RWPE2 (cell line): ENCODE data around the gene JAKMIP2.
A peak's percentile ranks its signal among the peaks of the same experiment; 100 is the strongest.

Experiments
- ATAC-seq: fragments of 200-7000 bp; cut with Tn5 transposase; 3 replicates; pipeline ENCODE4 v1.9.1; 2021; ENCODE audit warnings: low read depth
- DNase-seq: peaks from one replicate; pipeline ENCODE4 v3.0.0-alpha.2; 2020; ENCODE audit warnings: low spot score
- H3K27ac ChIP-seq: fragments of 450-650 bp; 2 replicates; pipeline ENCODE4 v1.5.1; 2017; ENCODE audit warnings: mild to moderate bottlenecking; ENCODE audit not compliant: poor library complexity, severe bottlenecking
- H3K27me3 ChIP-seq: fragments of 250-450 bp; sonication (Bioruptor Pico); 2 replicates; pipeline ENCODE4 v1.5.1; 2021; ENCODE audit warnings: mild to moderate bottlenecking, moderate library complexity; ENCODE audit not compliant: insufficient read depth, poor library complexity, severe bottlenecking
- H3K36me3 ChIP-seq: fragments of 250-450 bp; sonication (Bioruptor Pico); 2 replicates; pipeline ENCODE4 v1.5.1; 2020; ENCODE audit warnings: low read depth, mild to moderate bottlenecking, moderate library complexity
- H3K4me1 ChIP-seq: fragments of 250-450 bp; sonication (Bioruptor Pico); 2 replicates; pipeline ENCODE4 v1.5.1; 2021; ENCODE audit warnings: mild to moderate bottlenecking, moderate library complexity; ENCODE audit not compliant: insufficient read depth, poor library complexity, severe bottlenecking
- H3K4me3 ChIP-seq: fragments of 250-450 bp; sonication (Bioruptor Pico); 2 replicates; pipeline ENCODE4 v1.5.1; 2021; ENCODE audit warnings: mild to moderate bottlenecking, moderate library complexity; ENCODE audit not compliant: severe bottlenecking
- H3K9me3 ChIP-seq: fragments of 250-450 bp; sonication (Bioruptor Pico); 2 replicates; pipeline ENCODE4 v1.5.1; 2021; ENCODE audit warnings: mild to moderate bottlenecking, moderate library complexity; ENCODE audit not compliant: severe bottlenecking
- CTCF ChIP-seq: fragments of 450-650 bp; IDR thresholded peaks from one replicate; pipeline ENCODE4 v1.5.1; 2017; ENCODE audit warnings: mild to moderate bottlenecking, moderate library complexity; ENCODE audit not compliant: poor library complexity, severe bottlenecking

The JAKMIP2 gene

DNA sequence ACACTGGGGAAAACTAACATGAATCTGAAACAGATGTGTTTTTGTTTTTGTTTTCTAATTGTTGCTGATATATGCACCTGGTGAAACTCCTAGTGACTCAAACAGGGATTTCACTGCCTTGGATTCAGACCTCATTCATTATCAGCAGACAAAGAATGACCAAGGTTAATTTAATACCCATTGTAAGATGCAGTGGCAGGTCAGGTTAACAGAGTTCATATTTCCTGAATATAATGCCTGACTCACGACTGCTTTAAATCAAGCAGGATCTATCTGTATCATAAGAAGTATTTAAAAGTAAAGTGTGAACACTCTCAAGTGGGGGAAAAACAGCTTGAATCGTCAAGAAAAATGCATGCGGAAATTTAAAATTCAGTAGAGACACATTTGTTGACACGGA is 5.5 kb downstream of the JAKMIP2 start:
- H3K4me1 ChIP-seq = no peaks in the 10 kb centered on the region
- H3K36me3 ChIP-seq = no peaks in the 10 kb centered on the region
- H3K27me3 ChIP-seq = peaks cover 42% of the 10 kb centered on the region
- no peak for TF ChIP-seq CTCF
- DNase-seq (no peak), ATAC-seq (no peak)
- no peak overlapping the region for H3K27ac ChIP-seq
- no peaks in the 10 kb centered on the region for H3K9me3 ChIP-seq
- no peak overlapping the region for H3K4me3 ChIP-seq

- no peak for DNase-seq
- H3K36me3 ChIP-seq = no peaks in the 10 kb centered on the region
- no peak overlapping the region for H3K27ac ChIP-seq
- no peak overlapping the region for H3K4me3 ChIP-seq
- no peak for TF ChIP-seq CTCF
- H3K27me3 ChIP-seq = peaks cover 24% of the 10 kb centered on the region
- H3K4me1 ChIP-seq = no peaks in the 10 kb centered on the region
- no peaks in the 10 kb centered on the region for H3K9me3 ChIP-seq
- no peak for ATAC-seq
Observed at GRCh38 chr5:147773587-147773986, 8.9 kb downstream of the JAKMIP2 start.

DNA sequence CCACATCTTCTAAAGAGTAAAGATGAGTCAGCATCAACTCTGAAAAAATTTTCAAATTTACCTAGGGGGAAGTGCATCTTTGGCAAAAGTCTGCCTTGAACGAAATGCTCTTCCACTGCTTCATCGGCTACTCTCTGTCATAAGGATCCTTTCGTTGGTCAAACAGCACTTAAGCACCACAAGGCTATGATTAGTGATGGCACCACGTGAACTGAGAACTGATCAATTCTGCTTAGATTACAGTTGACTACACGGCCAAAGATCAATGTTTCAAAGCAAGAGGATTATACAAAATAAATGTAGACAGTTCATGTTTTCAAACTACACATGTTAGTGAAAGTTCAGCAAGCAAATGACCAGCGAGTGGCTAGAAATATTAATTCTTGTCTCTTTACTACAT is 9.4 kb downstream of the JAKMIP2 start:
- Histone ChIP-seq H3K27ac (no peak overlapping the region), H3K27me3 (peaks cover 19% of the 10 kb centered on the region), H3K9me3 (no peaks in the 10 kb centered on the region), H3K4me3 (no peak overlapping the region), H3K4me1 (no peaks in the 10 kb centered on the region), H3K36me3 (no peaks in the 10 kb centered on the region)
- no peak for TF ChIP-seq CTCF
- ATAC-seq = no peak
- no peak for DNase-seq

GRCh38 chr5:147767048-147767447 is 15.5 kb downstream of the JAKMIP2 start:
- Histone ChIP-seq H3K9me3 (no peaks in the 10 kb centered on the region), H3K27me3 (peaks cover 14% of the 10 kb centered on the region), H3K36me3 (no peaks in the 10 kb centered on the region), H3K4me1 (no peaks in the 10 kb centered on the region), H3K27ac (no peak overlapping the region), H3K4me3 (no peak overlapping the region)
- DNase-seq (no peak), ATAC-seq (no peak)
- no peak for TF ChIP-seq CTCF

DNA sequence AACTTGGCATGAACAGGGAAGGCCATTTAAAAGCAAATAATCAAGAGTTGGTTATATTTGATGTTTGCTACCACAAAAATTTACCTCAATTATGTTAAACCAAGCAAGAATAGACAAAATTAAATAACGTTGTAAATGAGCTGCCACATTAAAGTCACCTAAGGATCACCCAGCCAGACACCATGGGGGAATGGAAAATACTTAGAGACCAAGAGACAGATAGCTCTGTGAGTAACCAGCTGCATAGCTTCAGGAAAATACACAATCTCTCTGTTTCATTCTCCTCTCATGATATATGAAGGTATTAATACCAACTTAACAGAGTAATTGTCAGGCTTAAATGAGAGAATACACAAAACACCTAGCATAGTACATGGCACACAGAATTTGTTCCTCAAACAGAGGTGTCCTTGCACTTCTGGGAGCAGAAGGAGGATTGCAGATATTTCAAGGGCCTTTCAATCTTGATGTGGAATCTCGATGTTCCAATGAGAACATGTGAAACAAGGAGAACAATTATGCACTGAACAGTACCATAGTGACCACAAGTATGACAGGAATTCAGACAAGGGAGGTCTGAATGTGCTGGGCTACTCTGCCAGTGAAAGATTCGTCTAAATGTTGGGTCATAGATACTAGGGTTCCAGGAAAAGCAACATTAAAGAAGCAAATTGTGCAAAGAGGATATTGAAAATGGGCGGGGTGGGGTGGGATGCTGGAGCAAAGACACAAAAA is 18.6 kb downstream of the JAKMIP2 start:
- peak; percentile 58; the same call in 2 of the 3 replicates for ATAC-seq
- no peak overlapping the region for H3K4me3 ChIP-seq
- no peak for TF ChIP-seq CTCF
- no peak for DNase-seq
- H3K36me3 ChIP-seq = no peaks in the 10 kb centered on the region
- no peak overlapping the region for H3K27ac ChIP-seq
- H3K4me1 ChIP-seq = no peaks in the 10 kb centered on the region
- no peaks in the 10 kb centered on the region for H3K9me3 ChIP-seq
- H3K27me3 ChIP-seq = peaks cover 6% of the 10 kb centered on the region
